Measurements from ENCODE around the gene TSSK2.

- no peak for TF ChIP-seq RXRA (IDR thresholded peaks at IDR 0.05; ENCODE audit: insufficient read depth, low read depth, low read length)
- TF ChIP-seq CTCF (IDR thresholded peaks at IDR 0.05; ENCODE audit: control extremely low read depth in 1 of 3, insufficient read depth in 1 of 3, low read depth in 1 of 3, low read length in 3 of 3), result no peak
- no peak for TF ChIP-seq POLR2AphosphoS5 (IDR thresholded peaks at IDR 0.05; ENCODE audit: low read depth, low read length)
- no peak for TF ChIP-seq TAF1 (IDR thresholded peaks at IDR 0.05; ENCODE audit: low read depth, low read length)
- TF ChIP-seq YY1 (IDR thresholded peaks at IDR 0.05; ENCODE audit: low read depth, low read length), result no peak
- TF ChIP-seq, protein P1, sequence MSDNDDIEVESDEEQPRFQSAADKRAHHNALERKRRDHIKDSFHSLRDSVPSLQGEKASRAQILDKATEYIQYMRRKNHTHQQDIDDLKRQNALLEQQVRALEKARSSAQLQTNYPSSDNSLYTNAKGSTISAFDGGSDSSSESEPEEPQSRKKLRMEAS (IDR thresholded peaks at IDR 0.05), result no peak
Measured at GRCh38 chr22:19120829-19121630, 10.1 kb upstream of the TSSK2 start.

Measured in H1 (cell line).